HG03108 (cell line): Measurements from ENCODE around the gene MOK.
A peak's percentile ranks its signal among the peaks of the same experiment; 100 is the strongest.
"Not testable (repeated sequence)": the region's sequence is repeated elsewhere in the genome, so short reads cannot be mapped to it uniquely, and the experiment has no call there.

Source experiments
- ATAC-seq: cut with Tn5 transposase; IDR thresholded peaks from one replicate; pipeline ENCODE4 v1.9.1; 2021; ENCODE audit warnings: moderate library complexity; ENCODE audit not compliant: unreplicated experiment

MOK gene

DNA sequence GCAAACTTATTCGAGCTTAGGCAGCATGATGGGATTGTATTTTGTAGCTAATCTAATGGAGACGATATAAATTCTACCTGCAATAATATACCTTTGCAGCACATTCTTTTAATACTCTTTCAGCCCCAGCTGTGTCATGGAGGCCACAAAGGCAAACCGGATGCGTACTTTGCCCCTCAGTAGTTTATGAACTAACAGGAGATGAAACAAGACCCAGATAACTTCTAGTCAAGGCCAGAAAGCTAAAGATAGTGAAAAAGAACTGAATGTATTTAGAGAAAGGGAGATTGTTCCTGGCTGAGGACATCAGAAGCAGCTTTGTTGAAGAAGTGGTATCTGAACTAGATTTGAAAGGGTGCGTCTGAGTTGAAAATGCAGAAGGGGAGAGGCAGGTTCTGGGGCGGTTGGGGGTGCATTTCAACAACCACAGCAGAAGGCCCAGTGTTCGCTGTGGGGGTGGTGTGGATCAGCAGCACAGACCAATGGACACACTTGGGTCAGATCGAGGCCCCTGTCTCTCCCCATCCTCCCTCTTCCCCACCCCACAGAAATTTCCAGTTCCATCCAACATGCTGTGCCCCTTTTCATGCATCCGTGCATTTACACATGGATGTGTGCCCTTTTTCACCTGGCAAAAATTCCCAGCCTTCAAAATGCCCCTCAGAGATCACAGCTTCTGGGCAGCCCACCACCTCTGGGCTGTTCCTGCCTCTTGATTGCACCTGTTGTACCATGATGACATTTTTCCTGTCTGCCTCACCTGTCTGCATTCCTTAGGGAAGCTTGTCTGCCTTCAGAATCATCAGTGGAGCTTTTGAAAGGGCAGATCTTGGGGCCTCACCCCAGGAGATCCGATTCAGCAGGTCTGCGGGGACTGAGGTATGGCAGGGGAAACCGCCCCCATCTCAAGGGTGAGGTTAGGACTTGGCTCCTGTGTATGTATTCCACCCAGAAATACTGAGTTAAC is 16.8 kb upstream of the MOK start:
- ATAC-seq = no peak

GRCh38 chr14:102320671-102321455 is 15.9 kb upstream of the MOK start:
- no peak for ATAC-seq

GRCh38 chr14:102320033-102320660 is 15.2 kb upstream of the MOK start:
- peak; percentile 17 for ATAC-seq

DNA sequence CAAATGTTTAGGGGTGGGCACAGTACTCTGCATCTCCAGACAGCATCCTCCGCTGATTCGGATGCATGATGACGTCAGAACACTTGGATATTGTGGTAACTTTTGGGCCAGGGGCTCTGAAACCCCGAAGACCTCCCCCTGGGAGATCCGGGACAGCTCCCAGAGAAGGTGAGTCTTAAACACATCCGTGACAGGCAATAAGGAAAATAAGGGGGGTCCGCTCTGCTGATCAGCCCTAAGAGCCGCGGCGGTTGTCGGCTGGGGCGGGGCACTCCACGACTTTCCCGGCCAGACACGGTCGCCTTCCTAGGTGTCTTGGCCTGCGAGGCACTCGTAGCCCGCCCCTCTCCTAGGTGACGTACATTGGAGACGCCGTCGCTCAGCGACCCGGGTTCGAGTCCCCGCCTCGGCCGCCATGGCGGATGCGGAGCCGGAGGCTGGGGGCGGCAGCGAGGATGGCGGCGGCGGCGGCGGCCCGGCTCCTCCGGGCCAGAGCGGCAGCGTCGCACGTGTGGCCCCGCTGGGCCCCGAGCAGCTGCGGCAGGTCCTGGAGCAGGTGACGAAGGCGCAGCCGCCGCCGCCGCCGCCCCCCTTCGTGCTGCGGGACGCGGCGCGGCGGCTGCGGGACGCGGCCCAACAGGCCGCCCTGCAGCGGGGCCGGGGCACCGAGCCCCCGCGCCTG is 14.5 kb upstream of the MOK start, which contains the start of gene ZNF839:
Gene ZNF839, plus strand, starts transcription at position 396 of the 682 bp plus-strand sequence. Its CDS starts 20 bp downstream, at position 416.
- ATAC-seq = peak; percentile 46

- ATAC-seq = no peak
These were observed 13.9 kb upstream of the MOK start for GRCh38 chr14:102318781-102319276.

DNA sequence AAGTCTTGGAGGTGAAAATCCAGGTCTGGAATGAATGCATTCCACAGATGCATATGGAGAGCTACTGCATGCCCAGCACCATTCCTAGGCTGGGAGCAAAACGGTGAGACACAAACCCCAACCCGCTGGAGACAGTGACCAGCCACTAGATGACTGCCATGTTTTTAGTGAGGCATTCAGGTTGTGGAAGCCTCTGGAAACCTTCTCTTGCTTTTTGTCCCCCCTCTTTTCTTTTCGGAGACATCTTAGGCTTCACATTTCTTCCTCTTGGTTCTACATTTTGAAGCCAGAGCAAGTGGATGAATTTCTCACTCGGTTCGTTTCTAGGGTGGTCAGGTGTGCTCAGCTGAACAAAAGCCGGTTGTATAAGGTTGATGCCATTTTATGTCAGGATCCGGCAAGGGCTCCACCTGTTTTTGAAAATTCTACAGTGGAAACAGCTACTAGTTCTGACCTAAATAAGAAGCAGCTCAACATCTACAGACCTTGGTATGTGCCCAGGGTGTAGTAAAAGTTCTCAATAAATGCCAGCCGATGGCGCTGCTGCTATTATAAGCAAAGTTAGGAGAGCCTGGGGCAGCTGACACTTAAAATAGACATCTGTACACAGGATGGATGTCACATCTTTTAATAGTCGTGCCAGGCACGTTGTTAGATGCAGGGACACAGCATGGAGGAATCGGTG is 12.7 kb upstream of the MOK start:
- ATAC-seq = no peak

DNA sequence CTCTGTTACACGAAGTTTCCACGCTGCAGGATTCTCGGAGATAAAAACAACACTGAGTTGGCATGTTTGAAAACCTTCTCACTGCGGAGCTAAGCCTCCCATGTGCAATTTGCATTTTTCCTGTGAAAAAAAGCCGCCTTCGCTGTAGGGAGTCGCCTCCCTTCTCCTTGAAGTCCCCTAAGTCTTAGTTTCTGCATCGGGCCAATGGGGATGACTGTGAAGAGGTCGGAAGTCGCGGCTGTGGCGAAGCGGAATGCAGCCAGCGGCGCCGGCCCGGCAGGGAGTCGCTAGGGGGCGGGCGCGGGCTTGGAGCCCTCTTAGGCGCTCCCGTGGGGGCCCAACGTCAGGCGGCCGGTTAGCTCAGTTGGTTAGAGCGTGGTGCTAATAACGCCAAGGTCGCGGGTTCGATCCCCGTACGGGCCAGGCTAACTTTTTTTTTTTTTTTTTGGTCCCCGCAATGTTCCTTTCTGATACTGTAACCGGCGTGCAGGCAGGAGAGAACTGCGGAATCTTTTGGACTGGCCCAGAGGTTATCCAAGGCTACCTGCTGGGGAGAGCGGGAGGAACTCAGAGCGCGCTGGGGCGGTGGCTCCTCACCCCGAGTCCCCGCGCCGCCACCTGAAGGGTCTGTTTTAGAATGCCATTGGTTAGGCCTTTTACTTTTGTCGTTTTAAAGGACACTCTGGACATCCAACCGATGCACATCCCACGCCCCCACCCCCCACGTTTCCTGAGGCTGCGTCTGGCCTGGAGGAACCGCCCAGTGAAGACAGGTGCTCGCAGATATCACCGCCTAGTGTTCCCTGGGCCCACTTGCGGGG is 12.0 kb upstream of the MOK start:
- ATAC-seq = peak; percentile 63

DNA sequence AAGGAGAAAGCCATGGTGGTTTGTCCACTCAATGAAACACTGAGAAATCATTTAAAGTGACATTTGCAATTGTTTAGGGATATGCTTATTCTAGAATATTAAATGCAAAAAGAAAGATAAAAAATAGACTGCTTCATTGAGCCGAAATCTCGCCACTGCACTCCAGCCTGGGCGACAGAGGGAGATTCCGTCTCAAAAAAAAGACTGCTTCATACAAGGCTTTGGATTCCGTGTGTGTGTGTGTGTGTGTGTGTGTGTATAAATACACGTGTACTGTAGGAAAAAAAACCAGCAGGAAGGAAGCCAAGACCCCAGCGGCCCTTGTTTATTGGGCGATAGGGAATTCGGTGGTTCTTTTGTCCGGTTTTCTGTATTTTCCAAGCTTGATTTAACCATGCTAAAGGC is 11.4 kb upstream of the MOK start:
- no peak for ATAC-seq

- no peak for ATAC-seq
These were observed 10.2 kb upstream of the MOK start for GRCh38 chr14:102315121-102315520.

- ATAC-seq = peak; percentile 58
These were observed 9.5 kb upstream of the MOK start for GRCh38 chr14:102314242-102315011.

- ATAC-seq = no peak
These were observed 1.3 kb downstream of the MOK start for GRCh38 chr14:102303664-102304063.

GRCh38 chr14:102298303-102299070 is 6.5 kb downstream of the MOK start:
- not testable (repeated sequence) for ATAC-seq

DNA sequence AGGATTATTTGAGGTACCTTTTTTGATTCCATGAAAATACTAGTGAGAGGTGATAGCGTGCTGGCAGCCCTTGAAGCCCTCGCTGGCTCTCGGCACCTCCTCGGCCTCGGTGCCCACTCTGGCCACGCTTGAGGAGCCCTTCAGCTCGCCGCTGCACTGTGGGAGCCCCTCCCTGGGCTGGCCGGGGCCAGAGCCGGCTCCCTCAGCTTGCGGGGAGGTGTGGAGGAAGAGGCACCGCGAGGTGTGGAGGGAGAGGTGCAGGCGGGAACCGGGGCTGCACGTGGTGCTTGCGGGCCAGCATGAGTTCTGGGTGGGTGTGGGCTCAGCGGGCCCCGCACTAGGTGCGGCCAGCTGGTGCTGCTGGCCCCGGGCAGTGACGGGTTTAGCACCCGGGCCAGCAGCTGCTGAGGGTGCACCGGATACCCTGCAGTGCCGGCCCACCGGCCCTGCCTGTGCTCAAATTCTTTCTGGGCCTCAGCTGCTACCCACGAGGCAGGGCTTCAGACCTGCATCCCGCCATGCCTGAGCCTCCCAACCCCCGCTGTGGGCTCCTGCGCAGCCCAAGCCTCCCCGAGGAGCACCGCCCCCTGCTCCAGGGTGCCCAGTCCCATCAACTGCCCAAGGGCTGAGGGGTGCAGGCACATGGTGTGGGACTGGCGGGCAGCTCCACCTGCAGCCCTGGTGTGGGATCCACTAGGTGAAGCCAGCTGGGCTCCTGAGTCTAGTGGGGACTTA is 7.4 kb downstream of the MOK start:
- no peak for ATAC-seq

DNA sequence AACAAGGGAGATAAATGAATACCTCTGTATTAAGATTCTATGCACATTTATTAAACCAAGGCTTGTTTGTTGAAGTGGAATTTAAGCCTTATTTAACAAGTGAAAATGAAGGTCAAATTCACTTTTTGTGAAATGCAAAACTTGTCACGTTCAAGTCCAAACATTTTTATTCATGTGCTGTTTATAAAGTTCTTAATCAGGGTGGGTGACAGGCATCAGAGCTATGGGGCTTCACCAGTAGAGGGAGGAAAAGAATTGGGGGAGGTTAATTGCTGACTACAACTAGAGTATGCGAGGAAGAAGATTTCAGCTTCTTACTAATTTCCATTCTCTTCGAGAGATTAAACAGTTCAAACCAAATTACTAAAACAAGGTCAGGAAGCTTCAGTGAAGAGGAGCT is 9.7 kb downstream of the MOK start:
- ATAC-seq = no peak

DNA sequence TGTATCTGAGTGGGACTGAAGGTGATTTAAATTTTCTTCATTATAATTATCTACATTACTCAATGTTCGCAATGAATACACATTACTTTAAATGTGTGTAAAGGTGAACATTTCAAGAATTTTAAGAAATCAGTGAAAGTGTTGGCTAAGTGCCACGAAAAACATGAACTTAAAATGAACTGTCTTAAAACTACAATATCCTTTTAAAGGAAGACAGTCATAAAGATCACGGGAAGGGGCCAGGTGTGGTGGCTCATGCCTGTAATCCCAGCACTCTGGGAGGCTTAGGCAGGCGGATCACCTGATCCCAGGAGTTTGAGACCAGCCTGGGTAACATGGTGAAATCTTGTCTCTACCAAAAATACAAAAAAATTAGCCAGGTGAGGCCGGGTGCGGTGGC is 11.2 kb downstream of the MOK start:
- no peak for ATAC-seq

DNA sequence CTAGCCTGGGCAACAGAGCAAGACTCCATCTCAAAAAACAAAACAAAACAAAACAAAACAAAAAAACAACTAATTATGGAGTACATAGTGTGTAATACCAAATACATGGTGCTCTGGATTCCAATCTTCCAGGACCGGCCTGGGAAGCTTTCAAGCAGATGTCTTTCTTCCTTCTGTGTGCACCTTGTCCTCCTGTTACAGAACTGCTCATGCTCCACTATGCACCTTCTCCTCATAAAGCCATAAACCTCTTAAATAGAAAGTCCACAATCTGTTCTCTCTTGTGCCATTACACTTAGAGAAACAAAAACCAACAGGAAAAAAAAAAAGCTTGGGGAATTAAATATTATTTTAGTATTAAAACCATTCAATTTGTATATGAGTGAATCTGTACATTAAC is 12.5 kb downstream of the MOK start:
- ATAC-seq = no peak

DNA sequence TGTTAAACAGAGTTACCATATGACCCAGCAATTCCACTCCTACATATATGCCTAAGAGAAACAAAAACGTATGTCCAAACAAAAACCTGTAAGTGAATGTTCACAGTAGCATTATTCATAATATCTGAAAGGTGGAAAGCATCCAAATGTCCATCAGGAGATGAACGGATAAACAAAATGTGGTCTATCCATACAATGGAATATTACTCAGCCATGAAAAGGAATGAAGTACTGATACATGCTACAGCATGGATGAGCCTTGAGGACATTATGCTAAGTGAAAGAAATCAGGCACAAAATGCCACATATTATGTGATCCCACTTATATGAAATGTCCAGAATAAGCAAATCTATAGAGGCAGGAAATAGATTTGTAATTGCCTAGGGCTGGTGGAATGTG is 16.8 kb downstream of the MOK start:
- no peak for ATAC-seq
